Gastroesophageal sphincter (tissue), 3 donors: ENCODE measurements around the gene HBQ1.

Experiments
- POLR2AphosphoS5 ChIP-seq: sonication (generic); formaldehyde crosslinking; IDR thresholded peaks from one replicate; pipeline ENCODE4 v1.6.1; 2017; ENCODE audit warnings: antibody characterized with exemption
- TF ChIP-seq, protein P1 (sequence below), 4 experiments: fragments of 200-600 bp in 2 of 4; fragments of 450-650 bp in 2 of 4; sonication (generic) in 1 of 4; IDR thresholded peaks; one replicate each; pipeline ENCODE4 v1.5.1; 2017 to 2019; ENCODE audit warnings: antibody characterized with exemption in 4 of 4, mild to moderate bottlenecking in 2 of 4, moderate library complexity in 2 of 4

DNA sequence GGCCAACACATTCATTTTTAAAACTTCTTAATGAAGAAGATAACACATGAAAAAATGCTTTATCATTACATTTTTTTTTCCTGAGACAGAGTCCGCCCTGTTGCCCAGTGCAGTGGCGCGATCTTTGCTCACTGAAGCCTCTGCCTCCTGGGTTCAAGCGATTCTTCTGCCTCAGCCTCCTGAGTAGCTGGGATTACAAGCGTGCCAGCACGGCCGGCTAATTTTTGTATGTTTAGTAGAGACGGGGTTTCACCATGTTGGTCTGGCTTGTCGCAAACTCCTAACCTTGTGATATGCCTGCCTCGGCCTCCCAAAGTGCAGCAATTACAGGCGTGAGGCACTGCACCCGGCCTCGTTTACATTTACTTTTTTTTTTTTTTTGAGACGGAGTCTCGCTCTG is 13.2 kb downstream of the HBQ1 start:
- TF ChIP-seq, protein P1, sequence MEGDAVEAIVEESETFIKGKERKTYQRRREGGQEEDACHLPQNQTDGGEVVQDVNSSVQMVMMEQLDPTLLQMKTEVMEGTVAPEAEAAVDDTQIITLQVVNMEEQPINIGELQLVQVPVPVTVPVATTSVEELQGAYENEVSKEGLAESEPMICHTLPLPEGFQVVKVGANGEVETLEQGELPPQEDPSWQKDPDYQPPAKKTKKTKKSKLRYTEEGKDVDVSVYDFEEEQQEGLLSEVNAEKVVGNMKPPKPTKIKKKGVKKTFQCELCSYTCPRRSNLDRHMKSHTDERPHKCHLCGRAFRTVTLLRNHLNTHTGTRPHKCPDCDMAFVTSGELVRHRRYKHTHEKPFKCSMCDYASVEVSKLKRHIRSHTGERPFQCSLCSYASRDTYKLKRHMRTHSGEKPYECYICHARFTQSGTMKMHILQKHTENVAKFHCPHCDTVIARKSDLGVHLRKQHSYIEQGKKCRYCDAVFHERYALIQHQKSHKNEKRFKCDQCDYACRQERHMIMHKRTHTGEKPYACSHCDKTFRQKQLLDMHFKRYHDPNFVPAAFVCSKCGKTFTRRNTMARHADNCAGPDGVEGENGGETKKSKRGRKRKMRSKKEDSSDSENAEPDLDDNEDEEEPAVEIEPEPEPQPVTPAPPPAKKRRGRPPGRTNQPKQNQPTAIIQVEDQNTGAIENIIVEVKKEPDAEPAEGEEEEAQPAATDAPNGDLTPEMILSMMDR (IDR thresholded peaks at IDR 0.05), result no peak
- TF ChIP-seq POLR2AphosphoS5, result no peak
